Pons (tissue), 1 donor: ENCODE results near the gene UNC5B.
"Not testable (repeated sequence)": the region's sequence is repeated elsewhere in the genome, so short reads cannot be mapped to it uniquely, and the experiment has no call there.

Experiments
- DNase-seq: peaks from one replicate; pipeline ENCODE4 v3.0.0-alpha.2; 2016; ENCODE audit warnings: low spot score

UNC5B gene

DNA sequence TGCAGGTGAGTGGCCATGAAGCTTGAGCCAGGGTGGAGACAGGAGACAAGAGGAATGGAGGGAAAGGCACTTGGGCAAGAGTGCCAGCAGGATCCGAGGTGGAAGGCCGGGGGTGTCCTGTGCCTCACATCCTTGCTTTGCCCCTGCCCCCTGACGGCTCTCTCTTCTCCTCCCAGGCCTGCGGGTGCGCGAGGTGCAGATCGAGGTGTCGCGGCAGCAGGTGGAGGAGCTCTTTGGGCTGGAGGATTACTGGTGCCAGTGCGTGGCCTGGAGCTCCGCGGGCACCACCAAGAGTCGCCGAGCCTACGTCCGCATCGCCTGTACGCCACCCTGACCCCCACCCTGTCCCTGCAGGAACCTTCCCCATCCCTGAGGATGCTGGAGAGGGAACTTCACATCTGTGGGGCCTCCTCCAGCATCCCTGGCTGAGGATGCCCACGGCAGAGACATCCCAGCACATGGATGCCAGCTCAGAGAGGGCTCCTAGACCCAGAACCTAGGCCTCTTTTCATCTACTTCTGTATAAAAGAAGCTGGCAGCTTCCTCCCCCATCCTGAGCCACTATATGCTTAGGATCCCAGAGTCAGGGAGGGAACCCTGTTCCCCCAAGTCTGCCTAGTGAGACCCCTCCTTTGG is 72.3 kb downstream of the UNC5B start:
- no peak for DNase-seq

DNA sequence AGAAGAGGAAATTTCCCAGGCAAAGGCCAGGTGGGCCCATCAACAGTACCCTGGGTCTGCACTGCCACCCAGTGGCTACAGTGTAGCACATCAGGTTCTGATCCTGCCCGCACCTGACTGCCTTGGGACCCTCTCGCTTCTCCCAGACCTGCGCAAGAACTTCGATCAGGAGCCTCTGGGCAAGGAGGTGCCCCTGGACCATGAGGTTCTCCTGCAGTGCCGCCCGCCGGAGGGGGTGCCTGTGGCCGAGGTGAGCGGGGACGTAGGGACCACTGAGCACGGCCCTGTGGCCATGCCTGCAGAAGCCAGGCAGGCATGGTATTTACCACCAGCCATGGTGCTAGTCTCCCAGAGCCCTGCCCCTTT is 72.8 kb downstream of the UNC5B start:
- no peak for DNase-seq

DNA sequence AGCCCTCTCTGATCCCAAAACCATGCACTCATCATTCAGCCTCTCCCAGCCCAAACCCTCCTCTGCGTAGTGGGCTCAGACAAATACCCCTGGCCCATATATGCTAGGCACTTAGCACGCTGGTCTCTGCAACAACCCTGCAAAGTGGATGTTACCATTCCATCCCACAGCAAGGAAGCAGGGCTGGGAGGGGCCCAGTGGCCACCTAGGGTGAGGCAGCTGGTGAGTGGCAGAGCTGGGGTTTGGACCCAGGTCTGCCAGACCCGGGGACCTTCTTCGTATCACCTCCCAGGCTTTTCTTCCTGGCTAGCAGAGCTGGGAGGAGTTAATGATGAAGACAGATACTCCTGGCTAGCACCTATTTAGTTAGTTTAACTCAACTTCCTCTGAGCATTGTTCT is 73.6 kb downstream of the UNC5B start:
- DNase-seq = no peak

DNA sequence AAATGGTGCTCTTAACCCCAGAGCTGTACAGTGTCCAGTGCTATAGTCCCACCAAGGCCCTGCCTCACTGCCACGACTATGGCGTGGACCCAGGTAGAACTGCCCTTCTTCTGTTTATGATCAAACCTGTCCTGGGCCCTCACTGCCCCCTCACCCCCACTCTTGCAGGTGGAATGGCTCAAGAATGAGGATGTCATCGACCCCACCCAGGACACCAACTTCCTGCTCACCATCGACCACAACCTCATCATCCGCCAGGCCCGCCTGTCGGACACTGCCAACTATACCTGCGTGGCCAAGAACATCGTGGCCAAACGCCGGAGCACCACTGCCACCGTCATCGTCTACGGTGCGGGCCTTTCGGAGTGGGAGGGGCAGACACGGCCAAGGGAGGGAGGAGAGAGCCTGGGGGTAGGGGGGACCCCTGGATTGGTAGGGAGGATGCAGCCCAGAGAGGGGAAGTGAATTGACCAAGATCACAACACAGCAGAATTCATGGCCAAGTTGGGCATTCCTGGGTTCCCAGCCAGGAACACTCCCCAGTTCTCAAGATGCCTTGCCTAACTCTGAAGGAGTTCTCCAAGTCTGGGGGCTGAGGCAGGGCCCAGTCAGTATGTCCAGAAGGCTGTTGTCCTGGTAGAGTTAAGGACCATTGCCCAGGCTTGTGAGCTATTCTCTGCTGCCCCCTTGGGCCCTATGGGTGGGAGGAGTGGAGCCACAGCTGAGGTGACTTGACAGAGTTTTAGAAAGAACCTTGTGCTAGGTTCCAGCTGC is 74.3 kb downstream of the UNC5B start:
- no peak for DNase-seq

DNA sequence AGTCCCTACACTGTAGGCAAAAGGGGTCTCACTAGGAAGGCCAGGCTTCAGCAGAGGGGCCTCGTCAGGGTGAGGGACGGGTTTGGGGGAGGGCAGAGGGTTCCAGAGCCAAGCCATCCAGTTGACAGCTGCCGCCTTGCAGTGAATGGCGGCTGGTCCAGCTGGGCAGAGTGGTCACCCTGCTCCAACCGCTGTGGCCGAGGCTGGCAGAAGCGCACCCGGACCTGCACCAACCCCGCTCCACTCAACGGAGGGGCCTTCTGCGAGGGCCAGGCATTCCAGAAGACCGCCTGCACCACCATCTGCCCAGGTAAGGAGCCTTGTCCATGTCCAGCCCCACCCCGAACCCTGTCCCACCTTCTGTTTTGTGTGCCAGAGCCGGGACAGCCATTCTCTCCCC is 75.1 kb downstream of the UNC5B start:
- no peak for DNase-seq

DNA sequence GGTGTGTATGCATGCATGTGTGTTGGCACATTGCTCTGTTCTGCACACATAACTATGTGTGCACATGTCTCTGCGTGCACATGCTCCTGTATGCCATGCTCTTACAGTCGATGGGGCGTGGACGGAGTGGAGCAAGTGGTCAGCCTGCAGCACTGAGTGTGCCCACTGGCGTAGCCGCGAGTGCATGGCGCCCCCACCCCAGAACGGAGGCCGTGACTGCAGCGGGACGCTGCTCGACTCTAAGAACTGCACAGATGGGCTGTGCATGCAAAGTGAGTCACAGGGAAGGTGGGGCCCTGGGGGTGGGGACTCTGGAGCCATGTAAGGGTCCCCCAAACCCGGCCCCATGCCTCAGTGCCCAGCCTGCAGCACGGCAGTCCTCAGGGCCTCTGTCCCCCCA is 76.1 kb downstream of the UNC5B start:
- DNase-seq = no peak

DNA sequence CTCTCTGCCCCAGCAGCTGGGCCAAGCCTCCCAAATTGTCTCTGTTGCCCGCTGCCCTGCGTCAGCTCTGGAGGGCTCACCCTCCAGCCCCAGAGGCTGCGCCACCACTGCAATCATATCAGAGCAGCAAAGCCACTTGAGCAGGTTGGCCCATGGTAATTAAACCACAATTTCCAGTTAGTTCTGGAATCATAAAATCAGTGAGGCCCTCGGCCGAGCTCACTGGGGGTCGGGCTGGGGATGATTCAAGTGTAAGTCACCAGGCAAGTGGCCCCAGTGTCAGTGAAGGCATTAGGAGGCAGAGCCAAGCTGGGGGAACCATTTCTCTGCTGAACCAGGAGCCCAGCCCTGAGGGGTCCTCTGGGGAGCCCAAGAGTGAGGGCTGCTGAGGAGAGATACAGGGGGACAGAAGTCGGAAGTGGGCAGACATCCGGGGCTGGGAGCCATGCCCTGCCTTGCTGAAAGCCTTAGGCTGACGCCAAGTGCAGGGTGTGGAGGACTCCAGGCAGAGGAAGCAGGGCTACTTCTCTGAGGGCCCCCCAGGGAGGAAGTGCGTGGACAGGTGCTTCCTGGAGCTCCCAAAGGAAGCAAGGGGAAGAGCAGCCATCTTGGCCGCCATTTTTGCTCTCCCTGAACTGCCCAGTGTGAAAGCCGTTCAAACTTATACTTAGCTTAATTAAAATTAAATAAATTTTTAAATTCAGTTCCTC is 77.2 kb downstream of the UNC5B start:
- DNase-seq = no peak

DNA sequence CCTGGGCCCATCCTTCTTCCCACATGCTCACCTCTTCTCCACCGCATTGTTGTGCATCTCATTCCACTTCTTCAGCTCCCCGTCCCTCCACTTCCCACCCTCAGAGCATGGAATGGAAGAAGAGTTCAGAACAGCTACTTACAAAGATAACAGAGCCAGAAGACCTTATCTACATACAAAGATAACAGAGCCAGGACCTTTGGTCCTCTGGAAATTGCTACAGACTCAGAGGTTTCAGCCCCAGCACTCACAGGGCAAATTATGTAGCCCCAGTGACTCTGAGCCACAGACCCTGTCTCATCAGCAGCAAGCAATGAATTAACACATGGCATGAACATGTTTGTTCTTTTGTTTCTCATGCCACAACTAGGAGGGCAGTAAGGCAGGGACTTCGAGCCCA is 78.0 kb downstream of the UNC5B start:
- no peak for DNase-seq

DNA sequence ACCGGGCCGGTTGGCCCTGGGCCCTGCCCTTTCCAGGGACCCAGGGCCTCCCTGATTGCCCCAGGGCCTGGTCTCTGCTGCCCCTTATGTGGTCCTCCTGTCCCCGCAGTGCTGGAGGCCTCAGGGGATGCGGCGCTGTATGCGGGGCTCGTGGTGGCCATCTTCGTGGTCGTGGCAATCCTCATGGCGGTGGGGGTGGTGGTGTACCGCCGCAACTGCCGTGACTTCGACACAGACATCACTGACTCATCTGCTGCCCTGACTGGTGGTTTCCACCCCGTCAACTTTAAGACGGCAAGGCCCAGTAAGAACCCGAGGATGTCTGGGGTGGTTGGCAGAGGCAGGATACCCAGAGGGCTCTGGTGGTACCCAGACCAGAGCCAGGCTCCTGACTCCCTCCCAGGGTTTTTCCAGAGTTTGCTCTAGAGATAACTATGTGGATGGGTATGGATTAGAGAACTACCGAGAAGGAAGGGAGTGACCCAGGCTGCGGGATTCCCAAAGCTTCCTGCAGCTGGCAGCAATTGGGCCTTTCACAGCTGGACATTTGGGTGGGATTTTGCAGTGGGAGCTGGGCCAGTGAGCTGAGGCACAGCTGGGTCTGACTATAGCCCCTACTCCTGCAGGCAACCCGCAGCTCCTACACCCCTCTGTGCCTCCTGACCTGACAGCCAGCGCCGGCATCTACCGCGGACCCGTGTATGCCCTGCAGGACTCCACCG is 78.6 kb downstream of the UNC5B start:
- no peak for DNase-seq

DNA sequence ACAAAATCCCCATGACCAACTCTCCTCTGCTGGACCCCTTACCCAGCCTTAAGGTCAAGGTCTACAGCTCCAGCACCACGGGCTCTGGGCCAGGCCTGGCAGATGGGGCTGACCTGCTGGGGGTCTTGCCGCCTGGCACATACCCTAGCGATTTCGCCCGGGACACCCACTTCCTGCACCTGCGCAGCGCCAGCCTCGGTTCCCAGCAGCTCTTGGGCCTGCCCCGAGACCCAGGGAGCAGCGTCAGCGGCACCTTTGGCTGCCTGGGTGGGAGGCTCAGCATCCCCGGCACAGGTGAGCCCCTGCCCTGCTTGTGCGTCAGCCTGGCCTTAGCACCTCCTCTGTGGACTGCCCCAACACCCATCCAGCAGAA is 79.1 kb downstream of the UNC5B start:
- DNase-seq = no peak

DNA sequence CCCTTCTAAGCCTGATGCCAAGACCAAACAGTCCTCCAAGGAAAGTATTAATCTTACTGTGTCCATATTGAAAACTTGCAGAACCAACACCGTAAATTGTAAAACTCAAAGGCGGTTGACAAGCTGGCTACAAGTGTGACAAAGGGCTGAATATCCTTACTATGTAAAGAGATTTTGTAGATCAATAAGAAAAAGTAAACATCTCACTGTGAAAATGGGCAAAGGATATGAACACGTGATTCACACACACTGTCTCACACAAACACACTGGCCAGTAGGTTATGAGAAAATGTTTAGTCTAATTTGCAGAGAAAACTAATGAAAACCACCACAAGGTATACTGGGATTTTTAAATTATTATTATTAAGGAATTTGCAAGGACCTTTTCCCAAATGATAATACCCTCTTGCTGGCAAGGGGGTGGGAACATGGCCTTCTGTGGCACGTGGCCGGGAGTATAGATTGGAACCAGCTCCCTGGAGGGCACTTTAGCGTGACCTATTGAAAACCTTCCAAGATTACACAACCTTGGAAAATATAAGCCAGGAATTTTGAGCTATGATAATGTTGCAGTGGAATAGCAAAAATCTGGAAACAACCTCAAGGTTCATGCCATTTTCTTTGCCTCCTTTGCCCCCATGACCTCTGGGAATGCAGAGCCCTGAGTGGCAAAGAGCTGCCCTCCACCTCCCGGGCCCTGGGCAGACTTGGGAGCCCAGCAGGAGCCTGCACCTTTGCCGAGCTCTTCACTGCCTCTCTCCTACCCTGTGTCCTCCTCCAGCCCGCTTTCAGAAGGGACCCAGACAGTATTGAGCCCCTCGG is 80.5 kb downstream of the UNC5B start:
- DNase-seq = no peak

DNA sequence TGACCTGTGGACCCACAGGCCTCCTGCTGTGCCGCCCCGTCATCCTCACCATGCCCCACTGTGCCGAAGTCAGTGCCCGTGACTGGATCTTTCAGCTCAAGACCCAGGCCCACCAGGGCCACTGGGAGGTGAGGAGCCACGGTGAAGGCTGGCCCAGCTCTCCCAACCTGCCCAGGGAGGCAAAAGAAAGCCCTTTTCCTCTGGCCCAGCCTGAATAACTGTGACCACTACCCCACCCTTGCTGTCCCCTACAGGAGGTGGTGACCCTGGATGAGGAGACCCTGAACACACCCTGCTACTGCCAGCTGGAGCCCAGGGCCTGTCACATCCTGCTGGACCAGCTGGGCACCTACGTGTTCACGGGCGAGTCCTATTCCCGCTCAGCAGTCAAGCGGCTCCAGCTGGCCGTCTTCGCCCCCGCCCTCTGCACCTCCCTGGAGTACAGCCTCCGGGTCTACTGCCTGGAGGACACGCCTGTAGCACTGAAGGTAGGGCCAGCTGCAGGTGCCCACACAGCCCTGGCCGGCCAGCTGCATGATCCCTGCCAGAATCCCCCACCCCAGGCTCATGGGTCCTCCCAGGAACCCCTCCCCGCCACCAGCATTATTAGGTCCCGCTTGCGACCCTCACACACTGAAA is 81.2 kb downstream of the UNC5B start:
- DNase-seq = no peak

DNA sequence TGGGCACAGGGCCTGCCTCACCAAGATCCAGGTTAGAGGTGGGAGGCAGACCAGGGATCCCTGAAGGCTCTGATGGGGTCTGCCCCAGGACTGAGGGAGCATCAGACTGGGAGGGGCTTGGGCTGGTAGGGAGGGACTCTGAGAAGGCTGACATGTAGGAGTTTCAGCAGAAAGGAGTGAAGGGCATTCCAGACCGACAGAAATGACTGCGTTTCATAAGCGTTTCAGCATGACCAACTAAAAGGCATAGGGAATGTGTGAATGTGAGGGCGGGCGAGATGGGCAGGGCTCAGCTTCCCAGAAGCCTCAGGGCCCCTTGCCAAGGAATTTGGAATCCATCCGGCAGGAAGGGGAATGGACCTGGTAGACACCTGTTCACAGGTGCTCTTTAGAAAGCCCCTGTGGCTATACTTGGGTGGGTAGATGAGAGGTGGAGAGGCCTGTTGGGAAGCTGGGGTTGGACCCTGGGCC is 81.8 kb downstream of the UNC5B start:
- DNase-seq = no peak

DNA sequence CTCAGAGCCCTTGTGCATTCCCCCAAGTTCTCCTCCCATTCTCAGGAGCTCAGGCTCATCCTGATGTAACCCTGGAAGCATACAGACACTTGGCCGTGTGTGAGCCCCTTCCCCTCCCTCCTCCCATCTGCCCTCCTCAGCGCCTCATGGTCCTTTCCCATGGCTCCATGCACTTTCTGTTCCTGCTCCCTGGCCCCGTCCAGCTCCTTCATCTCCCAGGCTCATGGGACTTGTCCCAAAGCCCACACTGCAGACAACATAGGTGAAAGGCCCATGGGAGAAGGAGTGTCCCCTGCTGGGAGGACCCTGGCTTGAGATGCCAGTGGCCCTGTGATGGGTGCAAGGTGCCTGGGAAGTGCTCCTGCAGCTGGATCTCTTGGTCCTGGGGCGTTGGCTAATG is 82.5 kb downstream of the UNC5B start:
- no peak for DNase-seq

DNA sequence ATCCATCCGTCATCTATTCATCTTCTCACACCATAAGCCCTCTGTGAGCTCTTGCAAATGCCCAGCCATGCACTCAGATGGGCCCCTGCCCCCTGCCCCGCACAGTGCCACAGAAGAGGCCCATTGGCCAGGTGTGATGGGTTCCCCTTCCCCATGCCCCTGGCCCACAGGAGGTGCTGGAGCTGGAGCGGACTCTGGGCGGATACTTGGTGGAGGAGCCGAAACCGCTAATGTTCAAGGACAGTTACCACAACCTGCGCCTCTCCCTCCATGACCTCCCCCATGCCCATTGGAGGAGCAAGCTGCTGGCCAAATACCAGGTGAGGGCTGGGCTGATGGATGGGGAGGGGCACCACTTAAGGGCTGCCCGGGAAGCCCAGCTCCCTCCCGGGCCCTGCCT is 83.3 kb downstream of the UNC5B start:
- DNase-seq = no peak

DNA sequence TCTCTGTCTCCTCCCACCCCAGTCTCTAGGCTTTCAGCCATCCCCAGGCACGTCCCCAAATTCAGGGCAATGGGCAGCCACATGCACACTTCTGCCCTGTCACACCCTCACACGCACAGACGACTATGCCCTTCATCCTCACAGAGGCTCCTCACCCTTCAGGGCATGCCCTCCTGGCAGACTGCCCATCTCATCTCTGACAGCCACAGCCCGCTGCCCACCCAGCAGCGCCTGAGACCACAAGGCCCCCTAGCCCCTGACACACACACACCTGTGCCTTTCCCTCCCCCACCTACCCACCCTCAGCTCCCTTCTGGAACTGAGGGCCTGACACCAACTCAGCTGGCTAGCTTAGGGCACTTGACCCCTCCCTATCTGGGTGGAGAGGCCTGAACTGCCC is 83.7 kb downstream of the UNC5B start:
- DNase-seq = no peak

DNA sequence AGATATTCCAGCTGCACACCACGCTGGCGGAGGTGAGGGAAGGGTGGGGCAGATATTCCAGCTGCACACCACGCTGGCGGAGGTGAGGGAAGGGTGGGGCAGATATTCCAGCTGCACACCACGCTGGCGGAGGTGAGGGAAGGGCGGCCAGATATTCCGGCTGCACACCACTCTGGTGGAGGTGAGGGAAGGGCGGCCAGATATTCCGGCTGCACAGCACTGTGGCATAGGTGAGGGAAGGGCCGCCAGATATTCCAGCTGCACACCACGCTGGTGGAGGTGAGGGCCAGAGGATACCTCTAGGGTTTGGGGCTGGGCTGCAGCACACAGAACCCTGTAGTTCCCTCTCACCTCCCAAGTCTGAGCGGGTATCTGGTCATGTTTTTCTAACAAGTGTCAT is 84.4 kb downstream of the UNC5B start:
- not testable (repeated sequence) for DNase-seq

DNA sequence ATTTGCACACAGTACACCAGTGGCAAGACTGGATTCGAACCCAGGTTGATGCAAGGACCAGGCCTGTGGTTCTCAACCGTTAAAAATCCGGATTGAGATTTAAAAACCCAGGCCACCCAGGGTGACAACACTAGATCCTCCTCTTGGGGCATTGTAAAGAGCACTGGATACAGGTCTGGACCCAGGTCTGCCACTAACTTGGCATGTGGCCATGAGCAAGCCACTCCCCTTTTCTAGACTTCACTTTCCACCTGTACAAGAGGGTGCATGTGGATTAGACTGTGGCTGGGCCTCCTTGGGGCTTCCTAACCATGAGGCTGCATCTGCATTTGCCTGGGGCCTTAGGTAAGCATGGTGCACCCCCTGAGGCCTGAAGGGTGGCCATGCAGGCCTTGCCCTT is 85.0 kb downstream of the UNC5B start:
- no peak for DNase-seq

DNA sequence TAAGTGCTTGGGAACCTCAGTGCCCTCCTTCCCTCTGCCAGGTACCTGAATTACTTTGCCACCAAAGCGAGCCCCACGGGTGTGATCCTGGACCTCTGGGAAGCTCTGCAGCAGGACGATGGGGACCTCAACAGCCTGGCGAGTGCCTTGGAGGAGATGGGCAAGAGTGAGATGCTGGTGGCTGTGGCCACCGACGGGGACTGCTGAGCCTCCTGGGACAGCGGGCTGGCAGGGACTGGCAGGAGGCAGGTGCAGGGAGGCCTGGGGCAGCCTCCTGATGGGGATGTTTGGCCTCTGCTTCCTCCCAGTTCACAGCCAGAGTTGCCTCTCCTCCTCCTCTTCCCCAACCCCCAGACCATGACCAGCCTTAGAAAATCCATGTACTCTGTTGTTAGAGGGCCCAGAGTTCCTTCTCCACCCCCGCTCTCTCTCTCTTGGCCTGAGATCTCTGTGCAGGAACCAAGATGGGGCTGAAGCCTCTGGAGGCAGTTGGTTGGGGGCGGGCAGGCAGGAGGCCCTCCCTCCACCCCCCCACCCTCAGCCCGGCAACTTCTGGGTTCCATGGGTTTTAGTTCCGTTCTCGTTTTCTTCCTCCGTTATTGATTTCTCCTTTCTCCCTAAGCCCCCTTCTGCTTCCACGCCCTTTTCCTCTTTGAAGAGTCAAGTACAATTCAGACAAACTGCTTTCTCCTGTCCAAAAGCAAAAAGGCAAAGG is 86.9 kb downstream of the UNC5B start:
- DNase-seq = no peak

DNA sequence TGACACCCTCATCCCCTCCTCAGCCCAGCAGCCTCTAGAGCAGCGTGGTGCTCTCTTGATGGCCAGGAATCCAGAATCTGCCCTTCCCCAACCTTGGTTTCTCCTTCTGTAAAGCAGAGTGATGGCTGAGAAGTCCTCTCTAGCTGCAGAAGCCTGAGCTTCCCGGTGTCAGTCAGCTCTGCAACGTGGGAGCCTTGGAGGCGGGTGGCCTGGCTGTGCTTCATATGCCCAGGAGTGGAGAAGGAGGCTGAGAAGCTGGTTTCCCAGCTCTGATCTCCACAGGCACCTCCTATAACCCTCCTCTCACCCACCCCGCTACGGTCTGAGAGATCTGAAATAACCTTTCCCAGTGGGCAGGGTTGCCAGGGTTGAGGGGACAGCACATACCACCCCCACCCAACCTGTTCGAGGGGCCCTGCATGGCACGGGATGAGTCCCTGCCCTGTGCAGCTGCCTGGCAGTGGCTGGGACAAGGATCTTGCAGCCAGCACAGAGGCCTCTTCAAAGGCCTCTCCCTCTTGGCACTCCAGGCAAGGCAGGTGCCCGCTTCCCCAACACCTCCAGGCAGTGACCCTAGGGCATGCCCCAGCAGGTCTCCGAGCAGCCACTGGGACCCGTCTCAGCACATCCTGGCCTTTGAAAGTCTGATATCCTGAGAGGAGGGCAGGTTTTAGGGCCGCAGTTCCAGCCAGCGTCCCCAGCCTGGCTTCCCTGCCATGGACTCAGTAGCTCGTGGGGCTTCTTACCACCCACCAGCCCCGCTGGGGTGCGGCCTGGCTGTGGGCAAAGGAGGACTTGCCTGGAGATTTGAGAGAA is 88.4 kb downstream of the UNC5B start:
- DNase-seq = no peak
